Endodermal cell (in vitro differentiated cells): Measurements from ENCODE around the gene LDLRAD4. TPM values are rescaled to one million over a fixed set of nuclear protein-coding genes. Genes with fewer than 3 reads are reported as not detected.
"Not testable (repeated sequence)": the region's sequence is repeated elsewhere in the genome, so short reads cannot be mapped to it uniquely, and the experiment has no call there.

Source experiments
- DNase-seq: peaks from one replicate; pipeline ENCODE4 v3.0.0-alpha.2; 2017
- H3K27ac ChIP-seq: 2 replicates; pipeline ENCODE4 v1.5.1; 2013; ENCODE audit warnings: mild to moderate bottlenecking, low read depth, low read length, moderate library complexity
- H3K27me3 ChIP-seq: 2 replicates; pipeline ENCODE4 v1.6.1; 2013; ENCODE audit warnings: mild to moderate bottlenecking, low read length, moderate library complexity; ENCODE audit not compliant: insufficient read depth, control insufficient read depth, poor library complexity, severe bottlenecking
- H3K36me3 ChIP-seq: 2 replicates; pipeline ENCODE4 v1.7.0; 2013; ENCODE audit warnings: mild to moderate bottlenecking, low read length, moderate library complexity; ENCODE audit not compliant: control insufficient read depth, insufficient read depth
- H3K4me1 ChIP-seq: one replicate; pipeline ENCODE4 v1.7.0; 2013; ENCODE audit warnings: low read length; ENCODE audit not compliant: control insufficient read depth, insufficient read depth
- H3K4me3 ChIP-seq: 2 replicates; pipeline ENCODE4 v1.5.1; 2013; ENCODE audit warnings: mild to moderate bottlenecking, low read length, moderate library complexity
- H3K9ac ChIP-seq: 2 replicates; pipeline ENCODE4 v1.6.1; 2013; ENCODE audit warnings: mild to moderate bottlenecking, low read length, moderate library complexity; ENCODE audit not compliant: poor library complexity, severe bottlenecking; ENCODE audit errors: extremely low read depth
- H3K9me3 ChIP-seq: 2 replicates; pipeline ENCODE4 v1.6.1; 2013; ENCODE audit warnings: mild to moderate bottlenecking, low read length, moderate library complexity; ENCODE audit not compliant: control insufficient read depth
- H3K27ac Mint-ChIP-seq: 2 replicates; pipeline ENCODE4 v1.8.0; 2020; ENCODE audit warnings: mixed read lengths
- H3K27me3 Mint-ChIP-seq: 2 replicates; pipeline ENCODE4 v1.8.0; 2021; ENCODE audit warnings: mild to moderate bottlenecking, mixed read lengths; ENCODE audit not compliant: insufficient read depth
- H3K36me3 Mint-ChIP-seq: 2 replicates; pipeline ENCODE4 v1.8.0; 2020; ENCODE audit warnings: low read depth, mixed read lengths
- H3K4me1 Mint-ChIP-seq: 2 replicates; pipeline ENCODE4 v1.8.0; 2020; ENCODE audit warnings: mixed read lengths
- H3K4me3 Mint-ChIP-seq: 2 replicates; pipeline ENCODE4 v1.8.0; 2020; ENCODE audit warnings: mild to moderate bottlenecking, moderate library complexity, mixed read lengths
- H3K9me3 Mint-ChIP-seq: 2 replicates; pipeline ENCODE4 v1.8.0; 2020; ENCODE audit warnings: mild to moderate bottlenecking, mixed read lengths
- WGBS, 2 experiments: methylation state at CpG; one replicate each; pipeline versions ENCODE4 v1.1.5 to v1.1.7; 2013; ENCODE audit warnings: missing lambda C conversion rate in 2 of 2, mixed read lengths in 1 of 2; ENCODE audit not compliant: insufficient coverage in 1 of 2, insufficient read length in 1 of 2; 5-methylcytosine and 5-hydroxymethylcytosine counted together
- total RNA-seq, 2 donors: library from RNA; stranded (reverse); fragmentation: NEBNext Ultra II Directional in 1 of 2; extraction: Animal tissue kit (Norgen Biotek cat#: 25700) in 1 of 2; gene quantifications; 2 replicates in 1 of 2; 3 replicates in 1 of 2; pipeline ENCODE4 v1.2.1, GENCODE V29; 2021
- TF ChIP-seq, protein P1 (sequence below): fragments of 200-600 bp; sonication (generic); conservative IDR thresholded peaks from 2 replicates; pipeline ENCODE4 v1.5.0; 2021; ENCODE audit warnings: antibody characterized with exemption, mild to moderate bottlenecking

LDLRAD4 gene
- total RNA-seq, 2 donors from 2014 or later: 14.9 to 15.1 TPM

DNA sequence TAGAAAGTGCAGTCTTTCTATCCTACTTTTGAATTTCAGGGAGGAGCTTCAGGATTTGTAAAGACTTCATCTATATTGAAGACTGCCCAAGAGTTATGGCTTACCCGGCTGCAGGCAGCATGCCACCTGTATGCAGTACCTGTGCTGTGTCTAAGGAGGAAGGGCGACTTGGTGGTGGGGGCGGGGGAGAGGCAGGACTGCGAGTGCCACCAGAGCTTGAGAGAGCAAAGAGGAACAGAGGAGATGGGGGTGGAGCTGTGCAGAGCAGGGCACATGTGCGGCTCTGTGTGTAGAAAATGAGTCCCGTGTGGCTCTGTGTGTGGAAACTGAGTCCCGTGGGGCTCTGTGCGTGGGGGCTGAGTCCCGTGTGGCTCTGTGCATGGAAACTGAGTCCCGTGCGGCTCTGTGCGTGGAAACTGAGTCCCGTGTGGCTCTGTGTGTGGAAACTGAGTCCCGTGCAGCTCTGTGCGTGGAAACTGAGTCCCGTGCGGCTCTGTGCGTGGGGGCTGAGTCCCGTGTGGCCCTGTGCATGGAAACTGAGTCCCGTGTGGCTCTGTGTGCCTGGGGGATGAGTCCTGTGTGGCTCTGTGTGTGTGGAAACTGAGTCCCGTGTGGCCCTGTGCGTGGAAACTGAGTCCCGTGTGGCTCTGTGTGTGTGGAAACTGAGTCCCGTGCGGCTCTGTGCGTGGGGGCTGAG lies 43.2 kb downstream of the LDLRAD4 start:
- 89 to 90% methylated on average over 19 to 26 of the region's 26 CpGs for WGBS, 2 experiments
- TF ChIP-seq, protein P1, sequence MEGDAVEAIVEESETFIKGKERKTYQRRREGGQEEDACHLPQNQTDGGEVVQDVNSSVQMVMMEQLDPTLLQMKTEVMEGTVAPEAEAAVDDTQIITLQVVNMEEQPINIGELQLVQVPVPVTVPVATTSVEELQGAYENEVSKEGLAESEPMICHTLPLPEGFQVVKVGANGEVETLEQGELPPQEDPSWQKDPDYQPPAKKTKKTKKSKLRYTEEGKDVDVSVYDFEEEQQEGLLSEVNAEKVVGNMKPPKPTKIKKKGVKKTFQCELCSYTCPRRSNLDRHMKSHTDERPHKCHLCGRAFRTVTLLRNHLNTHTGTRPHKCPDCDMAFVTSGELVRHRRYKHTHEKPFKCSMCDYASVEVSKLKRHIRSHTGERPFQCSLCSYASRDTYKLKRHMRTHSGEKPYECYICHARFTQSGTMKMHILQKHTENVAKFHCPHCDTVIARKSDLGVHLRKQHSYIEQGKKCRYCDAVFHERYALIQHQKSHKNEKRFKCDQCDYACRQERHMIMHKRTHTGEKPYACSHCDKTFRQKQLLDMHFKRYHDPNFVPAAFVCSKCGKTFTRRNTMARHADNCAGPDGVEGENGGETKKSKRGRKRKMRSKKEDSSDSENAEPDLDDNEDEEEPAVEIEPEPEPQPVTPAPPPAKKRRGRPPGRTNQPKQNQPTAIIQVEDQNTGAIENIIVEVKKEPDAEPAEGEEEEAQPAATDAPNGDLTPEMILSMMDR: no peak
- H3K4me1 ChIP-seq: no peaks in the 10 kb centered on the region
- Mint-ChIP-seq H3K27me3 (no peaks in the 10 kb centered on the region), H3K4me3 (no peak overlapping the region), H3K9me3 (no peaks in the 10 kb centered on the region), H3K4me1 (peaks cover 5% of the 10 kb centered on the region), H3K36me3 (no peaks in the 10 kb centered on the region), H3K27ac (no peak overlapping the region)
- no peak overlapping the region for H3K4me3 ChIP-seq
- H3K9me3 ChIP-seq: no peaks in the 10 kb centered on the region
- H3K27ac ChIP-seq: no peak overlapping the region
- no peak overlapping the region for H3K9ac ChIP-seq
- DNase-seq: no peak
- no peaks in the 10 kb centered on the region for H3K27me3 ChIP-seq
- no peaks in the 10 kb centered on the region for H3K36me3 ChIP-seq

DNA sequence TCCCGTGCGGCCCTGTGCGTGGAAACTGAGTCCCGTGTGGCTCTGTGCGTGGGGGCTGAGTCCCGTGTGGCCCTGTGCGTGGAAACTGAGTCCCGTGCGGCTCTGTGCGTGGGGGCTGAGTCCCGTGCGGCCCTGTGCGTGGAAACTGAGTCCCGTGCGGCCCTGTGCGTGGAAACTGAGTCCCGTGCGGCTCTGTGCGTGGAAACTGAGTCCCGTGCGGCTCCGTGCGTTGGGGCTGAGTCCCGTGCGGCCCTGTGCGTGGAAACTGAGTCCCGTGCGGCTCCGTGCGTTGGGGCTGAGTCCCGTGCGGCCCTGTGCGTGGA lies 43.8 kb downstream of the LDLRAD4 start:
- not testable (repeated sequence) for H3K36me3 Mint-ChIP-seq, DNase-seq, H3K4me3 Mint-ChIP-seq, H3K9me3 Mint-ChIP-seq, H3K4me1 Mint-ChIP-seq, H3K36me3 ChIP-seq, H3K4me1 ChIP-seq, H3K27ac Mint-ChIP-seq, H3K9ac ChIP-seq, H3K9me3 ChIP-seq, H3K4me3 ChIP-seq, H3K27ac ChIP-seq, H3K27me3 ChIP-seq, H3K27me3 Mint-ChIP-seq
- WGBS, 2 experiments: 94 to 97% methylated on average over 28 to 33 of the region's 33 CpGs

DNA sequence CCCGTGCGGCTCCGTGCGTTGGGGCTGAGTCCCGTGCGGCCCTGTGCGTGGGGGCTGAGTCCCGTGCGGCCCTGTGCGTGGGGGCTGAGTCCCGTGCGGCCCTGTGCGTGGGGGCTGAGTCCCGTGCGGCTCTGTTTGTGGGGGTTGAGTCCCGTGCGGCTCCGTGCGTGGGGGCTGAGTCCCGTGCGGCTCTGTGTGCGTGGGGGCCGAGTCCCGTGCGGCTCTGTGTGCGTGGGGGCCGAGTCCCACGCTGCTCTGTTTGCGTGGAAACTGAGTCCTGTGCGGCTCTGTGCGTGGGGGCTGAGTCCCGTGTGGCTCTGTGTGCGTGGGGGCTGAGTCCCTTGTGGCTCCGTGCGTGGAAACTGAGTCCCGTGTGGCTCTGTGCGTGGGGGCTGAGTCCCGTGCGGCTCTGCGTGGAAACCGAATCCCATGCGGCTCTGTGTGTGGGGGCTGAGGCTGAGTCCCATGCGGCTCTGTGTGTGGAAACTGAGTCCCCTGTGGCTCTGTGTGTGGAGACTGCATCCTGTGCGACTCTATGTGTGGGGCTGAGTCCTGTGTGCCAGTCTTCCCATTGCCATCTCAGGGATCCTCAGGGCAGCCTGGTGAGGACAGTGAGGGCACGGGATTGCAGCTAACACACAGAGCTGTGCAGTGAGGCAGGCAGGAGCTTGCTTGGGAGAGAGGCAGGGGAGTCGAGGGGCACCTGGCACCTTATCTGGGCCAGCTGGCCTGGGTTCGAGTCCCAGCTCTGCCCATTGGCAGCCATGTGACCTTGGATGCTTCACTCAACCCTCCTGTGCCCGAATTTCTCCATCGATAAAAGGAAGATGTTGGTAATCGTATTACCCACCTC lies 44.5 kb downstream of the LDLRAD4 start:
- WGBS, 2 experiments: 93 to 95% methylated on average over 39 to 50 of the region's 50 CpGs
- Mint-ChIP-seq H3K27me3 (no peaks in the 10 kb centered on the region), H3K9me3 (no peaks in the 10 kb centered on the region), H3K4me3 (no peak overlapping the region), H3K27ac (no peak overlapping the region), H3K4me1 (peaks cover 13% of the 10 kb centered on the region), H3K36me3 (no peaks in the 10 kb centered on the region)
- no peaks in the 10 kb centered on the region for H3K9me3 ChIP-seq
- H3K27ac ChIP-seq: no peak overlapping the region
- H3K27me3 ChIP-seq: no peaks in the 10 kb centered on the region
- H3K4me3 ChIP-seq: no peak overlapping the region
- no peaks in the 10 kb centered on the region for H3K4me1 ChIP-seq
- DNase-seq: no peak
- no peaks in the 10 kb centered on the region for H3K36me3 ChIP-seq
- H3K9ac ChIP-seq: no peak overlapping the region
- TF ChIP-seq, protein P1: no peak
